Panc1 (cell line): Measurements from ENCODE around the gene BATF2. TPM values are rescaled to one million over a fixed set of nuclear protein-coding genes. Genes with fewer than 3 reads are reported as not detected.

Source experiments
- ATAC-seq: fragments of 200-7000 bp; cut with Tn5 transposase; 2 replicates; pipeline ENCODE4 v1.9.1; 2020; ENCODE audit warnings: mild to moderate bottlenecking, moderate library complexity
- BruUV-seq: library from RNA; stranded (reverse); fragments of 400-500 nt; replicated peaks from 2 replicates; lab custom pipeline; 2021; lab: Mats Ljungman, UMichigan
- CTCF ChIA-PET: fragments of 300-600 bp; sonication (Branson Sonifier 250); formaldehyde crosslinking; loops from one replicate; lab custom pipeline; 2022; ENCODE audit warnings: antibody characterized with exemption; lab: Charles Lee
- POLR2A ChIA-PET: fragments of 300-600 bp; sonication (Branson Sonifier 250); formaldehyde crosslinking; loops from one replicate; lab custom pipeline; 2022; ENCODE audit warnings: antibody characterized with exemption; lab: Charles Lee
- DNase-seq: peaks from one replicate; pipeline ENCODE4 v3.0.0-alpha.2; 2010; ENCODE audit warnings: low read depth, low spot score
- H3K27ac ChIP-seq: 2 replicates; pipeline ENCODE4 v1.5.1; 2011; ENCODE audit warnings: mild to moderate bottlenecking, low read length, inconsistent platforms
- H3K27me3 ChIP-seq: fragments of 200-500 bp; sonication (Bioruptor generic); 2 replicates; pipeline ENCODE4 v1.6.0; 2014; ENCODE audit warnings: low read length, inconsistent platforms; ENCODE audit not compliant: control insufficient read depth, insufficient read depth
- H3K36me3 ChIP-seq: fragments of 200-500 bp; sonication (Bioruptor generic); 2 replicates; pipeline ENCODE4 v1.5.1; 2014; ENCODE audit warnings: inconsistent platforms, mild to moderate bottlenecking, low read length, moderate library complexity; ENCODE audit not compliant: control insufficient read depth, insufficient read depth
- H3K4me1 ChIP-seq: 2 replicates; pipeline ENCODE4 v1.5.1; 2011; ENCODE audit warnings: inconsistent platforms, mild to moderate bottlenecking, low read length, moderate library complexity; ENCODE audit not compliant: control insufficient read depth, insufficient read depth
- H3K4me3 ChIP-seq, 2 experiments: 2 replicates each; pipeline ENCODE4 v1.5.1; 2011 to 2012; ENCODE audit warnings: low read depth in 2 of 2, low read length in 2 of 2, mild to moderate bottlenecking in 2 of 2, inconsistent platforms in 1 of 2, moderate library complexity in 1 of 2
- H3K9me3 ChIP-seq: fragments of 200-500 bp; sonication (Bioruptor generic); 2 replicates; pipeline ENCODE4 v1.5.1; 2014; ENCODE audit warnings: low read depth, mild to moderate bottlenecking, inconsistent platforms, low read length, moderate library complexity; ENCODE audit not compliant: control insufficient read depth, insufficient read depth
- POLR2AphosphoS5 ChIP-seq: IDR thresholded peaks from 2 replicates; pipeline ENCODE4 v1.6.1; 2012; ENCODE audit warnings: mild to moderate bottlenecking, low read depth, low read length, moderate library complexity
- SIN3A ChIP-seq: IDR thresholded peaks from 2 replicates; pipeline ENCODE4 v1.6.1; 2012; ENCODE audit warnings: low read depth, mild to moderate bottlenecking, low read length, moderate library complexity, borderline replicate concordance; ENCODE audit not compliant: insufficient read depth
- TCF7L2 ChIP-seq: IDR thresholded peaks from 2 replicates; pipeline ENCODE4 v1.6.1; 2011; ENCODE audit warnings: mild to moderate bottlenecking, low read depth, low read length, inconsistent platforms
- in situ Hi-C: cut with HindIII; loops from 2 replicates; pipeline ENCODE4 v1.10.0; 2016; ENCODE audit warnings: low sequenced_read_pairs, low pct_unique_long_range_greater_than_20kb
- intact Hi-C: fragments of 100-400 bp; cut with micrococcal nuclease; formaldehyde crosslinking; loops from one replicate; pipeline ENCODE4 v1.10.0; 2022; ENCODE audit not compliant: unreplicated experiment
- total RNA-seq: library from RNA; stranded (reverse); gene quantifications from one replicate; pipeline ENCODE4 v1.2.1, GENCODE V29; 2021; ENCODE audit not compliant: unreplicated experiment
- TF ChIP-seq, protein P1 (sequence below): fragments of 450-650 bp; IDR thresholded peaks from 2 replicates; pipeline ENCODE4 v1.5.1; 2017; ENCODE audit warnings: mild to moderate bottlenecking
- TF ChIP-seq, protein P2 (sequence below), 2 experiments: IDR thresholded peaks; 2 replicates each; pipeline ENCODE4 v1.6.1; 2011 to 2012; ENCODE audit warnings: low read depth in 2 of 2, control low read depth in 1 of 2, low read length in 1 of 2, mild to moderate bottlenecking in 1 of 2, moderate library complexity in 1 of 2; ENCODE audit not compliant: insufficient read depth in 1 of 2

BATF2 gene
- total RNA-seq, 1 experiment from 2014 or later: 1.6 TPM

DNA sequence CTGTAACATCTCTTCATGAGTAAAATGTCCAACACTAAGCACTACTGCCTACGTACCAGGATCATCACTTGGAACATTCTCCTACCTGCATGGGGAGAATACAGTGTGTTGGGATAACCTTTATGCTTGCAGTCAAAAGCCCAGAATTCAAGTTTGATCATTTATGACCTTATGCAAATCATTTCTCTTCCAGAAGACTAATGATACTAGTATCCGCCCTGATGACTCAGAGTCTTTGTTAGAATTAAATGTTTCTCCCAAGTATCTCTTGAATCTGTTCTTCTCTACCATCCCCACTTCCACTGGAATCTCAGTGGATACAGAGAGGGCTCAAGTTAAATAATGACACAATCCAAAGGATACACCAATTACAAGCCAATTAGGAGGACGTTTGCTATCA lies 37.3 kb downstream of the BATF2 start:
- H3K4me1 ChIP-seq: no peaks in the 10 kb centered on the region
- ChIA-PET POLR2A (no interaction called here), CTCF (no interaction called here)
- in situ Hi-C loops: no loop called here
- no peaks in the 10 kb centered on the region; the same call in 1 of the 2 replicates for H3K27me3 ChIP-seq
- H3K9me3 ChIP-seq: no peaks in the 10 kb centered on the region
- TF ChIP-seq, protein P1, sequence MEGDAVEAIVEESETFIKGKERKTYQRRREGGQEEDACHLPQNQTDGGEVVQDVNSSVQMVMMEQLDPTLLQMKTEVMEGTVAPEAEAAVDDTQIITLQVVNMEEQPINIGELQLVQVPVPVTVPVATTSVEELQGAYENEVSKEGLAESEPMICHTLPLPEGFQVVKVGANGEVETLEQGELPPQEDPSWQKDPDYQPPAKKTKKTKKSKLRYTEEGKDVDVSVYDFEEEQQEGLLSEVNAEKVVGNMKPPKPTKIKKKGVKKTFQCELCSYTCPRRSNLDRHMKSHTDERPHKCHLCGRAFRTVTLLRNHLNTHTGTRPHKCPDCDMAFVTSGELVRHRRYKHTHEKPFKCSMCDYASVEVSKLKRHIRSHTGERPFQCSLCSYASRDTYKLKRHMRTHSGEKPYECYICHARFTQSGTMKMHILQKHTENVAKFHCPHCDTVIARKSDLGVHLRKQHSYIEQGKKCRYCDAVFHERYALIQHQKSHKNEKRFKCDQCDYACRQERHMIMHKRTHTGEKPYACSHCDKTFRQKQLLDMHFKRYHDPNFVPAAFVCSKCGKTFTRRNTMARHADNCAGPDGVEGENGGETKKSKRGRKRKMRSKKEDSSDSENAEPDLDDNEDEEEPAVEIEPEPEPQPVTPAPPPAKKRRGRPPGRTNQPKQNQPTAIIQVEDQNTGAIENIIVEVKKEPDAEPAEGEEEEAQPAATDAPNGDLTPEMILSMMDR: no peak
- ATAC-seq (no peak), DNase-seq (no peak)
- no peaks in the 10 kb centered on the region for H3K36me3 ChIP-seq
- H3K4me3 ChIP-seq: no peak overlapping the region
- no TSS peak for BruUV-seq
- no peak overlapping the region for H3K27ac ChIP-seq
- intact Hi-C loops: no loop called here

DNA sequence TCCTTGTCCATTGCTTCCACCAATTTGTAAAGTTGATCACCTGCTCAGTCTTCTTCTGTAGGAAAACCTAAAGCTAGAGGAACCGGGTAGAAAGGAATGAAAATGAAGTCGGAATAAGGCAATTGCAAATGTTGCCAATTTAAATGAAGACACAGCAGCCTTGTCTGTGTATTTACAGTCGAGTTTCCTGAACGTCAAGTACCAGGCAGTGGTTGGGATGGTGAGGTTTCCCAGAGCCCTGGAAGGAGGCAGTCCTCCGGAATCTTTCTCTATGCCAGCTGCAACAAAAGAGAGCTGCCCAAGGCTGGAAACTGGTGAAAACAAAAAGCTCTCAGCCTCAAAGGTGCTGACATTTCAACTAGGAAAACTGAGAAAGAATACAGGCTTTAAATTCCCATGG lies 42.6 kb downstream of the BATF2 start:
- no peaks in the 10 kb centered on the region for H3K4me1 ChIP-seq
- H3K36me3 ChIP-seq: no peaks in the 10 kb centered on the region
- ATAC-seq: no peak
- H3K27ac ChIP-seq: no peak overlapping the region
- H3K4me3 ChIP-seq: no peak overlapping the region
- no peak for TF ChIP-seq POLR2AphosphoS5
- TF ChIP-seq, protein P2, sequence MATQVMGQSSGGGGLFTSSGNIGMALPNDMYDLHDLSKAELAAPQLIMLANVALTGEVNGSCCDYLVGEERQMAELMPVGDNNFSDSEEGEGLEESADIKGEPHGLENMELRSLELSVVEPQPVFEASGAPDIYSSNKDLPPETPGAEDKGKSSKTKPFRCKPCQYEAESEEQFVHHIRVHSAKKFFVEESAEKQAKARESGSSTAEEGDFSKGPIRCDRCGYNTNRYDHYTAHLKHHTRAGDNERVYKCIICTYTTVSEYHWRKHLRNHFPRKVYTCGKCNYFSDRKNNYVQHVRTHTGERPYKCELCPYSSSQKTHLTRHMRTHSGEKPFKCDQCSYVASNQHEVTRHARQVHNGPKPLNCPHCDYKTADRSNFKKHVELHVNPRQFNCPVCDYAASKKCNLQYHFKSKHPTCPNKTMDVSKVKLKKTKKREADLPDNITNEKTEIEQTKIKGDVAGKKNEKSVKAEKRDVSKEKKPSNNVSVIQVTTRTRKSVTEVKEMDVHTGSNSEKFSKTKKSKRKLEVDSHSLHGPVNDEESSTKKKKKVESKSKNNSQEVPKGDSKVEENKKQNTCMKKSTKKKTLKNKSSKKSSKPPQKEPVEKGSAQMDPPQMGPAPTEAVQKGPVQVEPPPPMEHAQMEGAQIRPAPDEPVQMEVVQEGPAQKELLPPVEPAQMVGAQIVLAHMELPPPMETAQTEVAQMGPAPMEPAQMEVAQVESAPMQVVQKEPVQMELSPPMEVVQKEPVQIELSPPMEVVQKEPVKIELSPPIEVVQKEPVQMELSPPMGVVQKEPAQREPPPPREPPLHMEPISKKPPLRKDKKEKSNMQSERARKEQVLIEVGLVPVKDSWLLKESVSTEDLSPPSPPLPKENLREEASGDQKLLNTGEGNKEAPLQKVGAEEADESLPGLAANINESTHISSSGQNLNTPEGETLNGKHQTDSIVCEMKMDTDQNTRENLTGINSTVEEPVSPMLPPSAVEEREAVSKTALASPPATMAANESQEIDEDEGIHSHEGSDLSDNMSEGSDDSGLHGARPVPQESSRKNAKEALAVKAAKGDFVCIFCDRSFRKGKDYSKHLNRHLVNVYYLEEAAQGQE (IDR thresholded peaks at IDR 0.05; ENCODE audit: insufficient read depth in 1 of 2, low read depth in 2 of 2, low read length in 1 of 2): no peak
- TF ChIP-seq, protein P1: no peak
- no peak for TF ChIP-seq SIN3A
- no peak for TF ChIP-seq TCF7L2
- H3K9me3 ChIP-seq: no peaks in the 10 kb centered on the region
- CTCF ChIA-PET: no interaction called here
- DNase-seq: no peak
- no peaks in the 10 kb centered on the region; the same call in 1 of the 2 replicates for H3K27me3 ChIP-seq
- BruUV-seq: no TSS peak
- POLR2A ChIA-PET: no interaction called here
- intact Hi-C loops (no loop called here), in situ Hi-C loops (no loop called here)
